ENCODE measurements around the gene NFIC.

The NFIC gene

DNA sequence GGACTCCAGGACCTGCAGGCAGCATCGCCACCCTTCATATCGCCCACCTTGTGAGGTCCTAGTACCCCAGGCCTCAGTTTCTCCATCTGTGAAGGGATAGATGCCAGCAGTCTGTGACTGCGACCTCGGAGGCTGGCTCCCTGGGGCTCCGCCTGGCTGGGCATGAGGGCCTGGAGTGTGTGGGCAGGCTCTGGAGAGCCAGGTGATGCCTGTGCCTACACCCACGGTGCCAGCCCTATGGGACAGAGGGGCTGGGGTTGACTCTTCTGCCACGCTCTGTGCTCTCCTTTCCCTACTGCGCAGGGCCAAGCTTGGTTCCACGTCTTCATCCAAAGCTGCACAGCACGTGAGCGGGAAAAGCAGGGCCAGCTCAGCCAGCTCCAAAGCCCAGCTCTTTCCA is 26.0 kb upstream of the NFIC start:
- TF ChIP-seq ZFX (IDR thresholded peaks at IDR 0.05; ENCODE audit: borderline replicate concordance), result no peak
- TF ChIP-seq, protein P1, sequence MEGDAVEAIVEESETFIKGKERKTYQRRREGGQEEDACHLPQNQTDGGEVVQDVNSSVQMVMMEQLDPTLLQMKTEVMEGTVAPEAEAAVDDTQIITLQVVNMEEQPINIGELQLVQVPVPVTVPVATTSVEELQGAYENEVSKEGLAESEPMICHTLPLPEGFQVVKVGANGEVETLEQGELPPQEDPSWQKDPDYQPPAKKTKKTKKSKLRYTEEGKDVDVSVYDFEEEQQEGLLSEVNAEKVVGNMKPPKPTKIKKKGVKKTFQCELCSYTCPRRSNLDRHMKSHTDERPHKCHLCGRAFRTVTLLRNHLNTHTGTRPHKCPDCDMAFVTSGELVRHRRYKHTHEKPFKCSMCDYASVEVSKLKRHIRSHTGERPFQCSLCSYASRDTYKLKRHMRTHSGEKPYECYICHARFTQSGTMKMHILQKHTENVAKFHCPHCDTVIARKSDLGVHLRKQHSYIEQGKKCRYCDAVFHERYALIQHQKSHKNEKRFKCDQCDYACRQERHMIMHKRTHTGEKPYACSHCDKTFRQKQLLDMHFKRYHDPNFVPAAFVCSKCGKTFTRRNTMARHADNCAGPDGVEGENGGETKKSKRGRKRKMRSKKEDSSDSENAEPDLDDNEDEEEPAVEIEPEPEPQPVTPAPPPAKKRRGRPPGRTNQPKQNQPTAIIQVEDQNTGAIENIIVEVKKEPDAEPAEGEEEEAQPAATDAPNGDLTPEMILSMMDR (IDR thresholded peaks at IDR 0.05), result no peak

DNA sequence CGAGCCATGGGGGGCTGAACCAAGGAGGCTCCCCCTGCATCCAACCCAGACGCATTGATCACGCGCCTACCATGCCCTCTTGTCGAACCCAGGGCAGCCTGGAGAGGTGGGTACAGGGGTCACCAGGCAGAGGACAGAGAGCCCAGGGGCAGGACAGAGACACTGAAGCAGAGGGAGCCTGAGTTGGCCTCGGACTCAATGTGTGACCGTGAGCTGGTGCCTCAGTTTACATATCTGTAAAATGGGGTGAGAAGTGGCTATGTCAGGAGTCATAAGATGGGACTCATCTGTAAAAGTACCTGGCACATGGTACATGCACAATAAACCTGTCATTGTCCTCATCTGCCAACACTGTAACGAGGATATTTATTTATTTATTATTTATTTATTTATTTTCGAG is 24.1 kb upstream of the NFIC start:
- H3K27ac ChIP-seq, result peak overlapping the region; percentile 84; the same call in 1 of the 2 replicates
- TF ChIP-seq ZFX (IDR thresholded peaks at IDR 0.05; ENCODE audit: borderline replicate concordance), result no peak
- TF ChIP-seq, protein P1 (IDR thresholded peaks at IDR 0.05), result no peak

More for the DNA sequence above, 26.0 kb upstream of the NFIC start:
- peak overlapping the region; percentile 47 for H3K27ac ChIP-seq

DNA sequence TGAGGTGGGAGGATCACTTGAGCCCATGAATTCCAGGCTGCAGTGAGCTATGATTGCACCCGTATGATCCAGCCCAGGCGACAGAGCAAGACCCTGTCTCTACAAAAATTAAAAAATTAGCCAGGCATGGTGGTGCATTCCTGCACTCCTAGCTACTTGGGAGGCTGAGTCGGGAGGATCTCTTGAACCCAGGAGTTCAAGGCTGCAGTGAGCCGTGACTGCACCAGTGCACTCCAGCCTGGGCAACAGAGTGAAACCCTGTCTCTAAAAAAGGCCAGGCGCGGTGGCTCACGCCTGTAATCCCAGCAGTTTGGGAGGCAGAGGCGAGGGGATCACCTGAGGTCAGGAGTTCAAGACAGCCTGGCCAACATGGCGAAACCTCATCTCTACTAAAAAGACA is 23.4 kb upstream of the NFIC start:
- H3K27ac ChIP-seq, result peak overlapping the region; percentile 84

DNA sequence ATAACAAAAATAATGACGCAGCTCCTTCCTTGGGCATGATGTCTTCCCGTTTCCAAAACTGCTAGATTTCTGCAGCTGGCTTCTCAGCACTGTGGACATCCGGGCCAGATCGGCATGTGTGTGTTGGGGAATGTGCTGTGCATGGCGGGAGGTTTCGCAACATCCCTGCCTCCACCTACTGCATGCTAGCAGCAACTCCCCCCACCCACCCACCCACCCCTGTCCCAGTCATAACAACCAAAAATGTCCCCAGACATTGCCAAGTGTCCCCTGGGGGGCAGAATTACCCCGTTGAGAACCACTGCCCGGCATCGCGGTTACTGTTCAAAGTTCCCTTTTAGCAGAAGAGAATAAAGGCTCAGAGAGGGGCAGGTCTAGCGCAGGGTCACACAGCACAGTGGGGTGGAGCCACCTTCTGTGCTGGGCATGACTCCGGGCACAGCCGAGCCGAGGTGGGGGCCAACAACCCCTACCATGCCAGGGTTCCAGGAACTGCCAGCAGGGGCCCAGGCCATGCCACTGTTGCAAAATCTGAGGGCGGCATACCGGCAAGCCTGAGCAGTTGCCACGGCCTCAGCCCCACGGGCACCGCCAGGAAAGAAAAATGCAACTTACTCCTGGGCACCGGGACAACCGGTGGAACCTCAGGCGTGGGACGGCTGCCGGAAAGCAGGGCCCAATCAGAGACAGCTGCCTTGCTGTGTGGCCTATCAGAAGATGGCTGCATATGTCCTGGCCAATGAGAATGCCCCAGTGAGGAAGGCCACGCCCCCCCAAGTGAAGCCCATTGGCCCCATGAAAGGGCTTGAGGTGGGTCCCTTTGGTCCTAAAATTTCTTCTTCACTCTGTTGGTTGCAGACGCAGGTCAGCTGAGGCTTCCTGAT is 22.5 kb upstream of the NFIC start:
- H3K27ac ChIP-seq, result peak overlapping the region; percentile 84

DNA sequence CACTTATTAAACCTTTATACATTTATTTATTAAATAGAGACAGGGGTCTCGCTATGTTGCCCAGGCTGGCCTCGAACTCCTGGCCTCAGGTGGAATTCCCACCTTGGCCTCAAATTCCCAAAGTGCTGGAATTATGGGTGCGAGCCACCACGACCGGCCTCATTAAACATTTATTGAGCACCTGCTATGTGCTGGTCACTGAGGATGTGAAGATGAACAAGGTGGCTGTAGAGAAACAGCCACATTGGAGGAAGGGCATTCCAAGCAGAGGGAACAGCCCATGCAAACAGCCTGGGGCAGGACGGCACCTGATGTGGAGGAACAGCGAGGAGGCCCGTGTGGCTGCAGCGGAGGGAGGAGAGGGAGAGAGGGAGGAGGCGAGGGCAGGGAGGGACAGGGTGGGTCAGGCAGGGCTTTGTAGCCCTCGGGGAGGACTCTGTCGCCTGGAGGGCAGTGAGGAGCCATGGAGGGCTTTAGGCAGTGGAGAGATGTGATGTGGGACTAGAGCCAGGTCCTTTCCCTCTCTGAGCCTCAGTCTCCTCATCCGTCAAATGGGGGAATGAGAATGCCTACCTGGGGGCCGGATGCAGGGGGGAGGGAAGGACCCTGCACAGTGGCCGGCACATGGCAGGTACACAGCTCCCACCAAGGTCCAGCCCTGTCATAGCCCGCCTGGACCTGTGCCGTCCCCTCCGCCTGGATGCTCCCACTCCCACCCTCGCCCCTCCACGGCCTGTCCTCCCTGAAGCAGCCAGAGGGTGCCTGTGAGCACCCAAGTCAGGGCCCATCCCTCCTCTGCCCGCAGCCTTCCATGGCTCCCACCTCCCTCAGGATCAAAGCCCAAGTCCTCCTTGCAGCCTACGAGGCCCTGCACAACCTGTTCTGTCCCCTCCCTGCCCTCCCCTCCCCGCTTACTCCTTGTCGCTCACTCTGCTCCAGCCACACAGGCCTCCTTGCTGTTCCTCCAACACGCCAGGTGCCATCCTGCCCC is 21.5 kb upstream of the NFIC start:
- H3K27ac ChIP-seq, result peak overlapping the region; percentile 84
- no peak for TF ChIP-seq ZFX (IDR thresholded peaks at IDR 0.05; ENCODE audit: borderline replicate concordance)
- TF ChIP-seq, protein P1 (IDR thresholded peaks at IDR 0.05), result no peak

More for the DNA sequence above, 22.5 kb upstream of the NFIC start:
- TF ChIP-seq ZFX (IDR thresholded peaks at IDR 0.05; ENCODE audit: borderline replicate concordance), result no peak
- TF ChIP-seq, protein P1 (IDR thresholded peaks at IDR 0.05), result no peak

DNA sequence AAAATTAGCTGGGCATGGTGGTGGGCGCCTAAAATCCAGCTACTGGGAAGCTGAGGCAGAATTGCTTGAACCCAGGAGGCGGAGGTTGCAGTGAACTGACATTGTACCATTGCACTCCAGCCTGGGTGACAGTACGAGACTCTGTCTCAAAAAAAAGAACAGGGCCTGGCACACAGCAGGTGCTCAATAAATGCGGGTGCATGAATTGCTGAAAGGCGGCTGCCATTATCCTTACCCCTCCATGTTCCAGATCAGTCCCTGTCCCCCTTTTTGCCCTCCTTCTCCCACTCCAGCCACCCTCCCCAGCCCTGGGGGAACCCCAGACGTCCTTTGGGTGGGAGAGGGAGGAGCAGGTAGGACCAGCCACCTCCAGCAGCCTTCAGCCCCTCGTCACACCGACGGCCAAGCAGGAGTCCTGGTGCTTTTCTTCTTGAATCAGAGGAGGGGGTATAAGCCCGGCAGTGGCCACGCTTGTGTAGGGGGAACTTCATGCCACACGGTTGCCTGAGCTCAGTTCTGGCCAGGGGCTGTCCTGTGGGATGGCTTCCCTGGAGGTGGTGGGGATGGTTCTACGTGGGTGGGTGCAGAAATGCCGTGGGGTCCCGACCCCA is 20.4 kb upstream of the NFIC start:
- TF ChIP-seq, protein P1 (IDR thresholded peaks at IDR 0.05), result no peak
- TF ChIP-seq ZFX (IDR thresholded peaks at IDR 0.05; ENCODE audit: borderline replicate concordance), result no peak
- H3K27ac ChIP-seq, result no peak overlapping the region

DNA sequence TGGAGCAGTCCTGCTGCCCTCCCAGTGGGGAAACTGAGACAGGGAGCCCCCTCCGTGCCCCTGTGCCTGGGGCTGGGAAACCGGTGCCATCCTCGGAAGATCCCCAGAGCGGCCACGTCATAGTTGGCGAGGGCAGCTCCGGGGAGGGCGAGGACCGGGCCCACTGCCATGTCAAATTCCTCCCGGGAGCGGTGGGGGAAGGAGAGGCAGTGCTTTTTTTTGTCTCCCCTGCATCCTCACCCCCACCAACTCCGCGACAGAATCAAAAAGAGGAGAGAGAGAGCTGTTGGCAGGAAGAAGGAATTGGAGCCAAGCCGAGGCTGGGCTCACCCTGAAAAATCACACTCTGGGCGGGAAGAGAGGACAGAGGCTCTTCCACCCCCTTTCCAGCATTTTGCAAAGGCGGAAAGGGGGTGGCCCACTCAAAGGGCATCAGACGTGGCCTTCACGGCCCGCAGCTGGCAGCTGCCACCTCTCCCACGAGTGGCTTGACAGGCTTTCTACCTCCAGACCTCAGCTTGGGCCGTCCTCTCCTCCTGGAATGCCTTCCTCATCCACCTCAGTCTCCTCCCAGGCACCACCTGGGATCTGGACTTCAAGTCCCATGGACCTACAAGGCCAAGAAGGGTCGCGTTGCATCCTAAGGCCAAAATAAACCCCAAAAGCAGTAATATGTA is 19.6 kb upstream of the NFIC start:
- 0 out of 2 replicates have a peak overlapping the region, but pooled peaks have one; percentile 17 for H3K27ac ChIP-seq
- TF ChIP-seq, protein P1 (IDR thresholded peaks at IDR 0.05), result no peak
- TF ChIP-seq ZFX (IDR thresholded peaks at IDR 0.05; ENCODE audit: borderline replicate concordance), result no peak
